DND-41 (cell line): ENCODE results near the gene UBAP2.

Experiments
- ATAC-seq: fragments of 200-7000 bp; cut with Tn5 transposase; 3 replicates; pipeline ENCODE4 v1.9.1; 2021; ENCODE audit warnings: low read depth; ENCODE audit not compliant: insufficient read depth
- DNase-seq: peaks from one replicate; pipeline ENCODE4 v3.0.0-alpha.2; 2020
- H2AFZ ChIP-seq: 2 replicates; pipeline ENCODE4 v1.6.0; 2012; ENCODE audit warnings: low read depth, low read length
- H3K27ac ChIP-seq: 2 replicates; pipeline ENCODE4 v1.5.1; 2012; ENCODE audit warnings: low read length, inconsistent platforms
- H3K27me3 ChIP-seq: fragments of 200-600 bp; sonication (generic); 2 replicates; pipeline ENCODE4 v1.6.0; 2012; ENCODE audit warnings: low read length, mild to moderate bottlenecking, inconsistent platforms; ENCODE audit not compliant: insufficient read depth, poor library complexity
- H3K36me3 ChIP-seq: 2 replicates; pipeline ENCODE4 v1.5.1; 2012; ENCODE audit warnings: low read length, inconsistent platforms; ENCODE audit not compliant: insufficient read depth
- H3K4me1 ChIP-seq: 2 replicates; pipeline ENCODE4 v1.5.1; 2012; ENCODE audit warnings: mild to moderate bottlenecking, low read length; ENCODE audit not compliant: insufficient read depth
- H3K4me2 ChIP-seq: 2 replicates; pipeline ENCODE4 v1.6.0; 2012; ENCODE audit warnings: mild to moderate bottlenecking, moderate library complexity, low read length, inconsistent platforms; ENCODE audit not compliant: insufficient read depth
- H3K4me3 ChIP-seq, 2 experiments: fragments of 200-600 bp in 1 of 2; shearing (Covaris generic) in 1 of 2; 2 replicates each; pipeline ENCODE4 v1.5.1; 2012 to 2016; ENCODE audit warnings: inconsistent platforms in 2 of 2, low read length in 2 of 2, mild to moderate bottlenecking in 2 of 2, low read depth in 1 of 2, moderate library complexity in 1 of 2
- H3K79me2 ChIP-seq: 2 replicates; pipeline ENCODE4 v1.6.0; 2012; ENCODE audit warnings: low read length, inconsistent platforms; ENCODE audit not compliant: insufficient read depth
- H3K9ac ChIP-seq: 2 replicates; pipeline ENCODE4 v1.6.0; 2012; ENCODE audit warnings: low read depth, mild to moderate bottlenecking, inconsistent platforms, low read length, moderate library complexity
- H3K9me3 ChIP-seq: 2 replicates; pipeline ENCODE4 v1.5.1; 2012; ENCODE audit warnings: low read length, moderate library complexity, mild to moderate bottlenecking, inconsistent platforms; ENCODE audit not compliant: insufficient read depth, severe bottlenecking
- H4K20me1 ChIP-seq: 2 replicates; pipeline ENCODE4 v1.6.0; 2012; ENCODE audit warnings: low read length; ENCODE audit not compliant: insufficient read depth
- EZH2 ChIP-seq: IDR thresholded peaks from 3 replicates; pipeline ENCODE4 v1.6.1; 2012; ENCODE audit warnings: borderline replicate concordance, low read depth, mild to moderate bottlenecking, moderate library complexity, low read length, inconsistent platforms; ENCODE audit not compliant: severe bottlenecking
- TF ChIP-seq, protein P1 (sequence below): IDR thresholded peaks from 2 replicates; pipeline ENCODE4 v1.5.1; 2012; ENCODE audit warnings: borderline replicate concordance, low read length, moderate library complexity, mild to moderate bottlenecking; ENCODE audit not compliant: poor library complexity, severe bottlenecking; ENCODE audit errors: extremely low read depth

The UBAP2 gene

DNA sequence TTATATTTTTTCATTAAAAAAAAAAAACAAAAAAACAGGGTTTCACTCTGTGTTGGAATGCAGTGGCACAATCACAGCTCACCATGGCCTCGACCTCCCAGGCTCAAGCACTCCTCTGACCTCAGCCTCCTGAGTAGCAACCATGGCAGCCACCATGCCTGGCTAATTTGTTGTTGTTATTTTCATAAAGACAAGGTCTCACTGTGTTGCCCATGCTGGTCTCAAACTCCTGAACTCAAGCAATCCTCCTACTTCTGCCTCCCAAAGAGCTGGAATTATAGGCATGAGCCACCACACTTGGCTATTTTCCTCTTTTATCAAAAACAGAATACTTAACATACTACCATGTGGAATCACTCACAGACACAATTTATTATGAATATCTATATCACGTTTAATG, 46.7 kb downstream of the UBAP2 start:
- Histone ChIP-seq H3K4me3 (no peak overlapping the region), H3K9ac (no peak overlapping the region), H3K79me2 (0 out of 2 replicates have a peak, but pooled peaks cover 5% of the 10 kb centered on the region), H3K9me3 (no peaks in the 10 kb centered on the region), H3K36me3 (peaks cover 37% of the 10 kb centered on the region; the same call in 1 of the 2 replicates), H3K27me3 (no peaks in the 10 kb centered on the region), H3K4me1 (no peaks in the 10 kb centered on the region), H2AFZ (no peak overlapping the region), H3K27ac (no peak overlapping the region), H3K4me2 (no peak overlapping the region), H4K20me1 (no peaks in the 10 kb centered on the region; the same call in 1 of the 2 replicates)
- DNase-seq, result no peak
- no peak for ATAC-seq
- TF ChIP-seq, protein P1, sequence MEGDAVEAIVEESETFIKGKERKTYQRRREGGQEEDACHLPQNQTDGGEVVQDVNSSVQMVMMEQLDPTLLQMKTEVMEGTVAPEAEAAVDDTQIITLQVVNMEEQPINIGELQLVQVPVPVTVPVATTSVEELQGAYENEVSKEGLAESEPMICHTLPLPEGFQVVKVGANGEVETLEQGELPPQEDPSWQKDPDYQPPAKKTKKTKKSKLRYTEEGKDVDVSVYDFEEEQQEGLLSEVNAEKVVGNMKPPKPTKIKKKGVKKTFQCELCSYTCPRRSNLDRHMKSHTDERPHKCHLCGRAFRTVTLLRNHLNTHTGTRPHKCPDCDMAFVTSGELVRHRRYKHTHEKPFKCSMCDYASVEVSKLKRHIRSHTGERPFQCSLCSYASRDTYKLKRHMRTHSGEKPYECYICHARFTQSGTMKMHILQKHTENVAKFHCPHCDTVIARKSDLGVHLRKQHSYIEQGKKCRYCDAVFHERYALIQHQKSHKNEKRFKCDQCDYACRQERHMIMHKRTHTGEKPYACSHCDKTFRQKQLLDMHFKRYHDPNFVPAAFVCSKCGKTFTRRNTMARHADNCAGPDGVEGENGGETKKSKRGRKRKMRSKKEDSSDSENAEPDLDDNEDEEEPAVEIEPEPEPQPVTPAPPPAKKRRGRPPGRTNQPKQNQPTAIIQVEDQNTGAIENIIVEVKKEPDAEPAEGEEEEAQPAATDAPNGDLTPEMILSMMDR, result no peak
- no peak for TF ChIP-seq EZH2

DNA sequence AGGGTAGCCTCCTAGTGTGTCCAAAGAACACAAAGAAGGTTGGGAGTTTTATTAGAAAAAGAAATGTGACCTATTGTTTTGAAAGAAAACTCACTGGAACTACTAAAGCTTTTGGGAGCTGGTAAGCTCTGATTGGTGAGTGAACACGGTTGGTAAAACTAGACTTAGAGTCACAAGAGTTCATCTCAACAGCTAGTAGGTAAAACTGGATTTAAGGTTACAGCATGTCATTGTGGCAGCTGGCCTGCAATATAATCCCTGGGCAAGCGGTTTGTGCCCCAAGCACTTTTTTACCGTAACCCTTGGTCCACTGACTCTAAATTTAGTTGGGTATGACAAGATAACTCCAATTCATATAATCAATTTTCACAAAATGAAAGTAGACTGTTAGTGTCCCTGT, 47.4 kb downstream of the UBAP2 start:
- H3K79me2 ChIP-seq, result 0 out of 2 replicates have a peak, but pooled peaks cover 2% of the 10 kb centered on the region
- H3K9me3 ChIP-seq, result no peaks in the 10 kb centered on the region
- no peaks in the 10 kb centered on the region; the same call in 1 of the 2 replicates for H4K20me1 ChIP-seq
- H3K4me2 ChIP-seq, result no peak overlapping the region
- no peak overlapping the region for H3K27ac ChIP-seq
- no peak overlapping the region for H3K4me3 ChIP-seq
- TF ChIP-seq EZH2, result no peak
- TF ChIP-seq, protein P1, result no peak
- no peaks in the 10 kb centered on the region for H3K4me1 ChIP-seq
- DNase-seq, result no peak
- ATAC-seq, result no peak
- peaks cover 37% of the 10 kb centered on the region; the same call in 1 of the 2 replicates for H3K36me3 ChIP-seq
- H2AFZ ChIP-seq, result no peak overlapping the region
- no peak overlapping the region for H3K9ac ChIP-seq
- no peaks in the 10 kb centered on the region for H3K27me3 ChIP-seq

DNA sequence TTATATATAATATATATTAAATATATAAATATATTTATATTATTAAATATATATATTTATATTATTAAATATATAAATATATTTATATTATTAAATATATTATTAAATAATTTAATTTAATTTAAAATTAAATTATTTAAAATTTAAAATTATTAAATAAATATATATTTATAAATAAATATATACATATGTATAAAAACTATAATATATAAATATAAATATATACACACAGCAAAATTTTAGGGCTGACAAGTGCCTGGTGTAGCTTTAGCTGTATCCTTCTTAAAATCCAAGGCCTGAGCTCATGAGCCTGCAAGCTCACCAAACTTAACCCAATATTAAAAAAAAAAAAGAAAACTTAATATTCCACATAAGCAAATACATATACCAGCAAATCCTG, 53.2 kb downstream of the UBAP2 start:
- Histone ChIP-seq H2AFZ (no peak overlapping the region), H3K36me3 (peaks cover 50% of the 10 kb centered on the region; the same call in 1 of the 2 replicates), H3K27ac (no peak overlapping the region), H3K4me3 (no peak overlapping the region), H3K9ac (no peak overlapping the region), H3K27me3 (no peaks in the 10 kb centered on the region), H4K20me1 (no peaks in the 10 kb centered on the region), H3K79me2 (peaks cover 9% of the 10 kb centered on the region; the same call in 1 of the 2 replicates), H3K9me3 (no peaks in the 10 kb centered on the region), H3K4me1 (no peaks in the 10 kb centered on the region), H3K4me2 (no peak overlapping the region)
- ATAC-seq (no peak), DNase-seq (no peak)
- TF ChIP-seq EZH2, result no peak
- TF ChIP-seq, protein P1, result no peak

DNA sequence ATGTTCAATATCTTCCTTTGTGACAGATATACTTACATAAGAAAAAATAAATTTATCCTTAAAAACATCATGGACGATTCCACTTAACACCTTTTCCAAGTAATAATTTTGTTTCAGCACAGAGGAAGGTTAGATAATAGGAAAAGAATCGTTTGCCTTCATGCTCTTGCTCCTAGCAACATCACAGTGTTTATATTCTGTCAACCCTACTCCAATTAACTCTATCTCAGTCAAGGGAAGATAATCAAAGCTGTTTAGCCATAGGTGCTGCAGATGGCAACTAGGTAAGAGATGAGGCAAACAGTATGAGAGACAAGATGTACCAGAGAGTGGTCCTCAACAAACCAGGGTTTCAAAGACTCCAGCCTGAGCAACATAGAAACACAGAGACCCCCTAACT, 55.6 kb downstream of the UBAP2 start:
- no peak overlapping the region for H3K4me2 ChIP-seq
- no peak for DNase-seq
- H3K9me3 ChIP-seq, result no peaks in the 10 kb centered on the region
- H3K9ac ChIP-seq, result no peak overlapping the region
- no peaks in the 10 kb centered on the region for H3K4me1 ChIP-seq
- H4K20me1 ChIP-seq, result no peaks in the 10 kb centered on the region
- H3K36me3 ChIP-seq, result peaks cover 56% of the 10 kb centered on the region; the same call in 1 of the 2 replicates
- H3K79me2 ChIP-seq, result peaks cover 9% of the 10 kb centered on the region; the same call in 1 of the 2 replicates
- no peak for ATAC-seq
- H3K4me3 ChIP-seq, result no peak overlapping the region
- no peak for TF ChIP-seq EZH2
- TF ChIP-seq, protein P1, result no peak
- no peaks in the 10 kb centered on the region for H3K27me3 ChIP-seq
- H2AFZ ChIP-seq, result no peak overlapping the region
- H3K27ac ChIP-seq, result no peak overlapping the region
